H1 (cell line): ENCODE measurements around the gene VIM. TPM values are rescaled to one million over a fixed set of nuclear protein-coding genes. Genes with fewer than 3 reads are reported as not detected.

Source experiments
- CTCF ChIA-PET: fragments of 300-600 bp; sonication (Branson Sonifier 250); formaldehyde crosslinking; loops from one replicate; lab custom pipeline; 2021; ENCODE audit not compliant: partially characterized antibody; lab: Charles Lee
- POLR2A ChIA-PET: fragments of 300-600 bp; sonication (Branson Sonifier 250); formaldehyde crosslinking; loops from one replicate; lab custom pipeline; 2021; ENCODE audit warnings: inconsistent platforms; ENCODE audit not compliant: partially characterized antibody; lab: Charles Lee
- DNase-seq, 2 experiments: peaks; one replicate each; pipeline versions ENCODE4 v3.0.0 to v3.0.0-alpha.2; 2010 to 2022; ENCODE audit warnings: low spot score in 2 of 2, low read depth in 1 of 2, mixed read lengths in 1 of 2
- FAIRE-seq: peaks from 2 replicates; lab custom pipeline; 2011; peaks lifted over from hg19 to GRCh38; lab: Jason Lieb, UNC
- H2AFZ ChIP-seq: 2 replicates; pipeline ENCODE4 v1.8.1; 2012; ENCODE audit warnings: low read length, inconsistent platforms
- H2AK5ac ChIP-seq: 2 replicates; pipeline ENCODE4 v1.6.1; 2013; ENCODE audit warnings: low read depth, low read length
- H2BK120ac ChIP-seq: replicated peaks from 2 replicates; pipeline ENCODE3; 2013; ENCODE audit warnings: low read depth, low read length, inconsistent platforms
- H2BK12ac ChIP-seq: 2 replicates; pipeline ENCODE4 v1.6.1; 2013; ENCODE audit warnings: low read depth, low read length
- H2BK15ac ChIP-seq: 2 replicates; pipeline ENCODE4 v1.6.1; 2013; ENCODE audit warnings: low read length
- H2BK20ac ChIP-seq: 2 replicates; pipeline ENCODE4 v1.6.1; 2013; ENCODE audit warnings: low read length
- H2BK5ac ChIP-seq: 2 replicates; pipeline ENCODE4 v1.6.1; 2013; ENCODE audit warnings: low read depth, low read length
- H3K14ac ChIP-seq: 2 replicates; pipeline ENCODE4 v1.6.1; 2013; ENCODE audit warnings: inconsistent platforms; ENCODE audit not compliant: insufficient read length
- H3K18ac ChIP-seq: 2 replicates; pipeline ENCODE4 v1.6.1; 2013; ENCODE audit warnings: low read length; ENCODE audit errors: extremely low read depth
- H3K23ac ChIP-seq: 2 replicates; pipeline ENCODE4 v1.6.1; 2013; ENCODE audit warnings: inconsistent platforms; ENCODE audit not compliant: insufficient read length
- H3K23me2 ChIP-seq: 2 replicates; pipeline ENCODE4 v1.6.1; 2013; ENCODE audit warnings: low read depth, low read length
- H3K27ac ChIP-seq: 2 replicates; pipeline ENCODE4 v1.6.1; 2011; ENCODE audit warnings: low read depth, low read length, inconsistent platforms
- H3K27me3 ChIP-seq, 4 experiments: replicated peaks in 1 of 4; 1 replicate in 1 of 4; 2 replicates in 3 of 4; pipeline versions ENCODE4 v1.6.1 to v1.8.1; 2011 to 2013; ENCODE audit warnings: low read length in 3 of 4, mild to moderate bottlenecking in 3 of 4, inconsistent platforms in 2 of 4, mixed read lengths in 2 of 4, moderate library complexity in 1 of 4; ENCODE audit not compliant: control insufficient read depth in 3 of 4, insufficient read depth in 3 of 4; ENCODE audit errors: extremely low read depth in 1 of 4
- H3K36me3 ChIP-seq, 4 experiments: 2 replicates each; pipeline versions ENCODE4 v1.6.1 to v1.8.1; 2011 to 2013; ENCODE audit warnings: mild to moderate bottlenecking in 4 of 4, low read length in 3 of 4, moderate library complexity in 2 of 4, control low read depth in 1 of 4, inconsistent platforms in 1 of 4; ENCODE audit not compliant: insufficient read depth in 4 of 4, control insufficient read depth in 2 of 4
- H3K4ac ChIP-seq: replicated peaks from 2 replicates; pipeline ENCODE3; 2013; ENCODE audit warnings: low read length, low read depth, mixed read lengths, inconsistent platforms; ENCODE audit not compliant: insufficient read length
- H3K4me1 ChIP-seq, 4 experiments: replicated peaks in 1 of 4; 1 replicate in 1 of 4; 2 replicates in 3 of 4; pipeline versions ENCODE4 v1.6.1 to v1.8.1; 2011 to 2013; ENCODE audit warnings: low read length in 3 of 4, inconsistent platforms in 2 of 4, mixed read lengths in 1 of 4; ENCODE audit not compliant: insufficient read depth in 4 of 4, control insufficient read depth in 3 of 4
- H3K4me2 ChIP-seq, 2 experiments: 2 replicates each; pipeline versions ENCODE4 v1.6.1 to v1.8.1; 2011 to 2013; ENCODE audit warnings: low read depth in 2 of 2, low read length in 2 of 2, control low read depth in 1 of 2, inconsistent platforms in 1 of 2, mild to moderate bottlenecking in 1 of 2; ENCODE audit not compliant: insufficient read depth in 1 of 2
- H3K4me3 ChIP-seq, 4 experiments: fragments of 200-600, 300-600 bp in 1 of 4; sonication (generic), shearing (Covaris generic), sonication (Bioruptor Twin) in 1 of 4; 2 replicates each; pipeline versions ENCODE4 v1.5.1 to v1.8.1; 2011 to 2016; ENCODE audit warnings: low read length in 4 of 4, low read depth in 3 of 4, control low read depth in 2 of 4, inconsistent platforms in 2 of 4, mild to moderate bottlenecking in 2 of 4, mixed read lengths in 1 of 4, moderate library complexity in 1 of 4; ENCODE audit not compliant: insufficient read depth in 2 of 4; ENCODE audit errors: extremely low read depth in 1 of 4
- H3K56ac ChIP-seq: replicated peaks from 2 replicates; pipeline ENCODE3; 2013; ENCODE audit warnings: low read depth, mild to moderate bottlenecking, mixed read lengths, low read length, inconsistent platforms; ENCODE audit not compliant: insufficient read length
- H3K79me1 ChIP-seq: 2 replicates; pipeline ENCODE4 v1.6.1; 2013; ENCODE audit warnings: low read depth, low read length, control low read depth
- H3K79me2 ChIP-seq, 2 experiments: 2 replicates each; pipeline versions ENCODE4 v1.6.1 to v1.8.1; 2012 to 2013; ENCODE audit warnings: low read length in 2 of 2, mild to moderate bottlenecking in 2 of 2, inconsistent platforms in 1 of 2; ENCODE audit not compliant: insufficient read depth in 2 of 2, control insufficient read depth in 1 of 2
- H3K9ac ChIP-seq, 4 experiments: replicated peaks in 1 of 4; 1 replicate in 1 of 4; 2 replicates in 3 of 4; pipeline versions ENCODE4 v1.6.1 to v1.8.1; 2011 to 2013; ENCODE audit warnings: low read depth in 3 of 4, low read length in 3 of 4, control low read depth in 2 of 4, mild to moderate bottlenecking in 2 of 4, moderate library complexity in 2 of 4, inconsistent platforms in 1 of 4; ENCODE audit errors: extremely low read depth in 1 of 4
- H3K9me3 ChIP-seq, 2 experiments: 2 replicates each; pipeline versions ENCODE4 v1.6.1 to v1.8.1; 2012 to 2013; ENCODE audit warnings: mild to moderate bottlenecking in 2 of 2, moderate library complexity in 2 of 2, control low read depth in 1 of 2, inconsistent platforms in 1 of 2, low read depth in 1 of 2, low read length in 1 of 2, mixed read lengths in 1 of 2; ENCODE audit not compliant: insufficient read depth in 2 of 2
- H4K20me1 ChIP-seq, 2 experiments: replicated peaks in 1 of 2; 2 replicates each; pipeline versions ENCODE3 to v1.8.1; 2011 to 2013; ENCODE audit warnings: inconsistent platforms in 2 of 2, low read length in 2 of 2, mild to moderate bottlenecking in 1 of 2; ENCODE audit not compliant: insufficient read depth in 2 of 2, control insufficient read depth in 1 of 2
- H4K5ac ChIP-seq: 2 replicates; pipeline ENCODE4 v1.6.1; 2013; ENCODE audit warnings: low read length, low read depth, mixed read lengths, inconsistent platforms; ENCODE audit not compliant: insufficient read length
- H4K8ac ChIP-seq: 2 replicates; pipeline ENCODE4 v1.8.0; 2013; ENCODE audit warnings: mild to moderate bottlenecking, moderate library complexity, low read length, inconsistent platforms; ENCODE audit not compliant: insufficient read depth; ENCODE audit errors: extremely low read depth
- H4K91ac ChIP-seq: replicated peaks from 2 replicates; pipeline ENCODE3; 2013; ENCODE audit warnings: low read length, mixed read lengths, inconsistent platforms; ENCODE audit not compliant: insufficient read length
- RFX5 ChIP-seq: IDR thresholded peaks from 2 replicates; pipeline ENCODE4 v1.6.1; 2011; ENCODE audit warnings: low read depth, low read length, improper control_type of control experiment, borderline replicate concordance
- SIRT6 ChIP-seq: IDR thresholded peaks from one replicate; pipeline ENCODE4 v1.7.1; 2012; ENCODE audit warnings: low read length, inconsistent platforms
- polyA plus RNA-seq, 7 experiments: library from polyadenylated mRNA; depleted of rRNA in 3 of 7; stranded (reverse) in 5 of 7; unstranded in 2 of 7; fragments of >200 nt in 5 of 7; fragments of 200-250 nt in 2 of 7; gene quantifications; 1 replicate in 5 of 7; 2 replicates in 1 of 7; 4 replicates in 1 of 7; pipeline versions ENCODE4 v1.2.1 to v1.2.3, GENCODE V29; 2011 to 2013; ENCODE audit warnings: missing spikeins in 2 of 7, mixed read lengths in 2 of 7
- total RNA-seq: library from RNA; stranded (reverse); fragmentation: NEBNext Ultra II Directional; extraction: Animal tissue kit (Norgen Biotek cat#: 25700); gene quantifications from 2 replicates; pipeline ENCODE4 v1.2.1, GENCODE V29; 2021

Gene VIM
- total and polyA plus RNA-seq, 2 of the 8 experiments (the other 6 are each of a cell fraction or from before 2014, with no cell fraction given): 347 to 372 TPM

DNA sequence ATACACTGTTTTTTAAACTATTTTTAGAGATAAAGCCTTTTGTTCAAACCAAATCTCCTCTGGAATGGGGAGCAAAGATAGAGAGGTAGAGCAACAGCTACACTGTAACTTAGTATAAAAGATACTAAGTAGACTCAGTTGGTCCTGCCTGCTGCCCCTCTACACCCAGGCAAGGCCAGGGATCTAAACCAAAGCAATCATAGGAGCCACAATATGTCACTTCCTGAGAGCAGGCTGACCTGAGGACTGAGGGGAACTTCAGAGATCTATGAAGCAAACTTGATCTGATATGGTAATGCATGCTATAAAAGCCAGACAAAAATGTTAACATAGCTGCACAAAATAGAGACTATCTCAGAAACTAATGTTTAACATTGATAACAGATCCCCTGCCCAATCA is 19.6 kb upstream of the VIM start:
- TF ChIP-seq RFX5 (no peak), SIRT6 (no peak)
- Histone ChIP-seq H3K27me3 (no peaks in the 10 kb centered on the region), H3K14ac (no peak overlapping the region), H3K36me3 (no peaks in the 10 kb centered on the region), H2BK20ac (no peak overlapping the region), H4K91ac (no peak overlapping the region), H2AK5ac (no peak overlapping the region), H3K23ac (no peak overlapping the region), H3K4me2 (no peak overlapping the region), H2BK12ac (no peak overlapping the region), H2BK15ac (no peak overlapping the region), H3K4me1 (peaks cover 0 to 4% (median 0%) of the 10 kb centered on the region in 4 experiments; a peak in 1 of 7 replicates), H3K79me1 (no peaks in the 10 kb centered on the region), H3K9ac (no peak overlapping the region), H4K20me1 (no peaks in the 10 kb centered on the region), H3K9me3 (no peaks in the 10 kb centered on the region), H4K8ac (no peak overlapping the region), H3K4me3 (no peak overlapping the region), H3K56ac (no peak overlapping the region), H3K18ac (no peak overlapping the region), H4K5ac (no peak overlapping the region), H3K4ac (no peak overlapping the region), H3K79me2 (no peaks in the 10 kb centered on the region), H3K27ac (no peak overlapping the region), H2BK5ac (no peak overlapping the region), H2BK120ac (no peak overlapping the region), H2AFZ (no peak overlapping the region), H3K23me2 (no peaks in the 10 kb centered on the region)
- DNase-seq: no peak
- POLR2A ChIA-PET: no interaction called here
- FAIRE-seq: no peak
- CTCF ChIA-PET: no interaction called here
